HG03575 (cell line): ENCODE data around the gene ZNF444.
"Not testable (repeated sequence)": the region's sequence is repeated elsewhere in the genome, so short reads cannot be mapped to it uniquely, and the experiment has no call there.

Experiments
- ATAC-seq: cut with Tn5 transposase; IDR thresholded peaks from one replicate; pipeline ENCODE4 v1.9.1; 2021; ENCODE audit not compliant: unreplicated experiment, insufficient number of reproducible peaks, low FRiP score; ENCODE audit errors: extremely low read depth

The ZNF444 gene

GRCh38 chr19:56141417-56141993, 418 bp downstream of the ZNF444 start:
- no peak for ATAC-seq

- ATAC-seq, result no peak
Measured at GRCh38 chr19:56142087-56142787, 1.1 kb downstream of the ZNF444 start.

GRCh38 chr19:56142897-56143434, 1.9 kb downstream of the ZNF444 start:
- ATAC-seq, result no peak

- no peak for ATAC-seq
Measured at GRCh38 chr19:56144376-56144775, 3.3 kb downstream of the ZNF444 start.

- no peak for ATAC-seq
Measured at GRCh38 chr19:56144831-56145230, 3.7 kb downstream of the ZNF444 start.

- no peak for ATAC-seq
Measured at GRCh38 chr19:56145698-56146097, 4.6 kb downstream of the ZNF444 start.

- ATAC-seq, result no peak
Measured at GRCh38 chr19:56146904-56147303, 5.8 kb downstream of the ZNF444 start.

GRCh38 chr19:56147307-56147706, 6.2 kb downstream of the ZNF444 start:
- no peak for ATAC-seq

- ATAC-seq, result no peak
Measured at GRCh38 chr19:56148096-56148495, 7.0 kb downstream of the ZNF444 start.

GRCh38 chr19:56148955-56149655, 8.0 kb downstream of the ZNF444 start:
- ATAC-seq, result not testable (repeated sequence)

GRCh38 chr19:56149656-56150038, 8.6 kb downstream of the ZNF444 start:
- no peak for ATAC-seq

- ATAC-seq, result no peak
Measured at GRCh38 chr19:56150358-56150757, 9.3 kb downstream of the ZNF444 start.

GRCh38 chr19:56152644-56153043, 11.6 kb downstream of the ZNF444 start:
- no peak for ATAC-seq

GRCh38 chr19:56153507-56153906, 12.4 kb downstream of the ZNF444 start:
- no peak for ATAC-seq

GRCh38 chr19:56155124-56155687, 14.1 kb downstream of the ZNF444 start:
- ATAC-seq, result no peak

- ATAC-seq, result no peak
Measured at GRCh38 chr19:56156768-56157167, 15.7 kb downstream of the ZNF444 start.

GRCh38 chr19:56158170-56158757, 17.2 kb downstream of the ZNF444 start:
- ATAC-seq, result no peak

- ATAC-seq, result no peak
Measured at GRCh38 chr19:56159009-56159559, 18.0 kb downstream of the ZNF444 start.

- no peak for ATAC-seq
Measured at GRCh38 chr19:56159622-56160271, 18.7 kb downstream of the ZNF444 start.
